WTC11 (cell line): ENCODE data around the gene SLC10A2.

Experiments used
- E2F1 ChIP-seq: sonication (generic); formaldehyde crosslinking; IDR thresholded peaks from 2 replicates; pipeline ENCODE4 v1.8.0; 2022; ENCODE audit warnings: mild to moderate bottlenecking, missing genetic modification reagents
- ELF4 ChIP-seq: sonication (generic); formaldehyde crosslinking; IDR thresholded peaks from 2 replicates; pipeline ENCODE4 v1.8.1; 2022; ENCODE audit warnings: low read depth, mild to moderate bottlenecking, moderate library complexity, missing genetic modification reagents
- FOXJ3 ChIP-seq: sonication (generic); formaldehyde crosslinking; IDR thresholded peaks from 2 replicates; pipeline ENCODE4 v1.9.0; 2021; ENCODE audit warnings: missing genetic modification reagents, mild to moderate bottlenecking, borderline replicate concordance
- JUN ChIP-seq: sonication (generic); formaldehyde crosslinking; IDR thresholded peaks from 2 replicates; pipeline ENCODE4 v1.8.0; 2023; ENCODE audit warnings: mild to moderate bottlenecking, missing genetic modification reagents
- MYBL2 ChIP-seq: sonication (generic); formaldehyde crosslinking; IDR thresholded peaks from 2 replicates; pipeline ENCODE4 v1.8.1; 2023; ENCODE audit warnings: mild to moderate bottlenecking, moderate library complexity, missing genetic modification reagents
- TEAD4 ChIP-seq: sonication (generic); formaldehyde crosslinking; IDR thresholded peaks from 2 replicates; pipeline ENCODE4 v1.8.0; 2022; ENCODE audit warnings: mild to moderate bottlenecking, missing genetic modification reagents
- TP53 ChIP-seq: sonication (generic); formaldehyde crosslinking; IDR thresholded peaks from 2 replicates; pipeline ENCODE4 v1.8.1; 2023; ENCODE audit warnings: mild to moderate bottlenecking, missing genetic modification reagents
- ZBTB43 ChIP-seq: sonication (generic); formaldehyde crosslinking; IDR thresholded peaks from 2 replicates; pipeline ENCODE4 v1.8.1; 2023; ENCODE audit warnings: mild to moderate bottlenecking, missing genetic modification reagents
- TF ChIP-seq, protein P1 (sequence below): fragments of 200-600 bp; IDR thresholded peaks from 2 replicates; pipeline ENCODE4 v1.8.0; 2022; ENCODE audit warnings: antibody characterized with exemption
- TF ChIP-seq, protein P2 (sequence below): sonication (generic); formaldehyde crosslinking; IDR thresholded peaks from 2 replicates; pipeline ENCODE4 v1.8.0; 2022; ENCODE audit warnings: mild to moderate bottlenecking, missing genetic modification reagents
- TF ChIP-seq, protein P3 (sequence below): sonication (generic); formaldehyde crosslinking; IDR thresholded peaks from 2 replicates; pipeline ENCODE4 v1.8.1; 2022; ENCODE audit warnings: mild to moderate bottlenecking, moderate library complexity, missing genetic modification reagents
- TF ChIP-seq, protein P4 (sequence below): sonication (generic); formaldehyde crosslinking; IDR thresholded peaks from 2 replicates; pipeline ENCODE4 v1.8.1; 2023; ENCODE audit warnings: mild to moderate bottlenecking, missing genetic modification reagents, moderate library complexity
- TF ChIP-seq, protein P5 (sequence below): fragments of 250-450 bp; sonication (Bioruptor Pico); IDR thresholded peaks from 2 replicates; pipeline ENCODE4 v1.9.0; 2021; ENCODE audit warnings: moderate library complexity, mild to moderate bottlenecking, inconsistent platforms, borderline replicate concordance
- TF ChIP-seq, protein P6 (sequence below): sonication (generic); formaldehyde crosslinking; IDR thresholded peaks from 2 replicates; pipeline ENCODE4 v1.8.0; 2022; ENCODE audit warnings: mild to moderate bottlenecking, missing genetic modification reagents

GRCh38 chr13:103000157-103000556 is 66.1 kb downstream of the SLC10A2 start:
- TF ChIP-seq E2F1 (CRISPR knock-in tag) = no peak
- TF ChIP-seq JUN (CRISPR knock-in tag) = no peak
- TF ChIP-seq, protein P1, sequence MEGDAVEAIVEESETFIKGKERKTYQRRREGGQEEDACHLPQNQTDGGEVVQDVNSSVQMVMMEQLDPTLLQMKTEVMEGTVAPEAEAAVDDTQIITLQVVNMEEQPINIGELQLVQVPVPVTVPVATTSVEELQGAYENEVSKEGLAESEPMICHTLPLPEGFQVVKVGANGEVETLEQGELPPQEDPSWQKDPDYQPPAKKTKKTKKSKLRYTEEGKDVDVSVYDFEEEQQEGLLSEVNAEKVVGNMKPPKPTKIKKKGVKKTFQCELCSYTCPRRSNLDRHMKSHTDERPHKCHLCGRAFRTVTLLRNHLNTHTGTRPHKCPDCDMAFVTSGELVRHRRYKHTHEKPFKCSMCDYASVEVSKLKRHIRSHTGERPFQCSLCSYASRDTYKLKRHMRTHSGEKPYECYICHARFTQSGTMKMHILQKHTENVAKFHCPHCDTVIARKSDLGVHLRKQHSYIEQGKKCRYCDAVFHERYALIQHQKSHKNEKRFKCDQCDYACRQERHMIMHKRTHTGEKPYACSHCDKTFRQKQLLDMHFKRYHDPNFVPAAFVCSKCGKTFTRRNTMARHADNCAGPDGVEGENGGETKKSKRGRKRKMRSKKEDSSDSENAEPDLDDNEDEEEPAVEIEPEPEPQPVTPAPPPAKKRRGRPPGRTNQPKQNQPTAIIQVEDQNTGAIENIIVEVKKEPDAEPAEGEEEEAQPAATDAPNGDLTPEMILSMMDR = no peak
- no peak for TF ChIP-seq ELF4
- no peak for TF ChIP-seq TP53 (CRISPR knock-in tag)
- no peak for TF ChIP-seq ZBTB43 (CRISPR knock-in tag)
- TF ChIP-seq, protein P2, sequence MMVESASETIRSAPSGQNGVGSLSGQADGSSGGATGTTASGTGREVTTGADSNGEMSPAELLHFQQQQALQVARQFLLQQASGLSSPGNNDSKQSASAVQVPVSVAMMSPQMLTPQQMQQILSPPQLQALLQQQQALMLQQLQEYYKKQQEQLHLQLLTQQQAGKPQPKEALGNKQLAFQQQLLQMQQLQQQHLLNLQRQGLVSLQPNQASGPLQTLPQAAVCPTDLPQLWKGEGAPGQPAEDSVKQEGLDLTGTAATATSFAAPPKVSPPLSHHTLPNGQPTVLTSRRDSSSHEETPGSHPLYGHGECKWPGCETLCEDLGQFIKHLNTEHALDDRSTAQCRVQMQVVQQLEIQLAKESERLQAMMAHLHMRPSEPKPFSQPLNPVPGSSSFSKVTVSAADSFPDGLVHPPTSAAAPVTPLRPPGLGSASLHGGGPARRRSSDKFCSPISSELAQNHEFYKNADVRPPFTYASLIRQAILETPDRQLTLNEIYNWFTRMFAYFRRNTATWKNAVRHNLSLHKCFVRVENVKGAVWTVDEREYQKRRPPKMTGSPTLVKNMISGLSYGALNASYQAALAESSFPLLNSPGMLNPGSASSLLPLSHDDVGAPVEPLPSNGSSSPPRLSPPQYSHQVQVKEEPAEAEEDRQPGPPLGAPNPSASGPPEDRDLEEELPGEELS (CRISPR knock-in tag) = no peak
- TF ChIP-seq, protein P3, sequence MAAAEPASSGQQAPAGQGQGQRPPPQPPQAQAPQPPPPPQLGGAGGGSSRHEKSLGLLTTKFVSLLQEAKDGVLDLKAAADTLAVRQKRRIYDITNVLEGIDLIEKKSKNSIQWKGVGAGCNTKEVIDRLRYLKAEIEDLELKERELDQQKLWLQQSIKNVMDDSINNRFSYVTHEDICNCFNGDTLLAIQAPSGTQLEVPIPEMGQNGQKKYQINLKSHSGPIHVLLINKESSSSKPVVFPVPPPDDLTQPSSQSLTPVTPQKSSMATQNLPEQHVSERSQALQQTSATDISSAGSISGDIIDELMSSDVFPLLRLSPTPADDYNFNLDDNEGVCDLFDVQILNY (CRISPR knock-in tag) = no peak
- no peak for TF ChIP-seq TEAD4 (CRISPR knock-in tag)
- TF ChIP-seq, protein P4, sequence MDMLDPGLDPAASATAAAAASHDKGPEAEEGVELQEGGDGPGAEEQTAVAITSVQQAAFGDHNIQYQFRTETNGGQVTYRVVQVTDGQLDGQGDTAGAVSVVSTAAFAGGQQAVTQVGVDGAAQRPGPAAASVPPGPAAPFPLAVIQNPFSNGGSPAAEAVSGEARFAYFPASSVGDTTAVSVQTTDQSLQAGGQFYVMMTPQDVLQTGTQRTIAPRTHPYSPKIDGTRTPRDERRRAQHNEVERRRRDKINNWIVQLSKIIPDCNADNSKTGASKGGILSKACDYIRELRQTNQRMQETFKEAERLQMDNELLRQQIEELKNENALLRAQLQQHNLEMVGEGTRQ = no peak
- TF ChIP-seq, protein P5, sequence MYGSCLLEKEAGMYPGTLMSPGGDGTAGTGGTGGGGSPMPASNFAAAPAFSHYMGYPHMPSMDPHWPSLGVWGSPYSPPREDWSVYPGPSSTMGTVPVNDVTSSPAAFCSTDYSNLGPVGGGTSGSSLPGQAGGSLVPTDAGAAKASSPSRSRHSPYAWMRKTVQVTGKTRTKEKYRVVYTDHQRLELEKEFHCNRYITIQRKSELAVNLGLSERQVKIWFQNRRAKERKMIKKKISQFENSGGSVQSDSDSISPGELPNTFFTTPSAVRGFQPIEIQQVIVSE = no peak
- TF ChIP-seq MYBL2 (CRISPR knock-in tag) = no peak
- no peak for TF ChIP-seq FOXJ3 (CRISPR knock-in tag)
- TF ChIP-seq, protein P6, sequence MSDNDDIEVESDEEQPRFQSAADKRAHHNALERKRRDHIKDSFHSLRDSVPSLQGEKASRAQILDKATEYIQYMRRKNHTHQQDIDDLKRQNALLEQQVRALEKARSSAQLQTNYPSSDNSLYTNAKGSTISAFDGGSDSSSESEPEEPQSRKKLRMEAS (CRISPR knock-in tag) = no peak
